Liver (tissue), 9 donors: ENCODE measurements around the gene TUBA3D. TPM values are rescaled to one million over a fixed set of nuclear protein-coding genes. Genes with fewer than 3 reads are reported as not detected.
A peak's percentile ranks its signal among the peaks of the same experiment; 100 is the strongest.
"Not testable (repeated sequence)": the region's sequence is repeated elsewhere in the genome, so short reads cannot be mapped to it uniquely, and the experiment has no call there.

Experiments used
- DNase-seq: peaks from one replicate; pipeline ENCODE4 v3.0.0-alpha.2; 2017; ENCODE audit warnings: low spot score
- H3K27ac ChIP-seq, 2 donors: one replicate each; pipeline ENCODE4 v1.7.0; 2013; ENCODE audit warnings: inconsistent platforms in 2 of 2, low read length in 2 of 2, control low read depth in 1 of 2, low read depth in 1 of 2, mild to moderate bottlenecking in 1 of 2
- H3K27me3 ChIP-seq, 4 donors: one replicate each; pipeline versions ENCODE4 v1.6.1 to v1.7.0; 2013; ENCODE audit warnings: low read length in 3 of 4, inconsistent platforms in 1 of 4, mild to moderate bottlenecking in 1 of 4, moderate library complexity in 1 of 4; ENCODE audit not compliant: control insufficient read depth in 4 of 4, insufficient read depth in 4 of 4
- H3K36me3 ChIP-seq, 4 donors: one replicate each; pipeline versions ENCODE4 v1.6.1 to v1.7.0; 2013; ENCODE audit warnings: low read length in 3 of 4, mild to moderate bottlenecking in 3 of 4, low read depth in 1 of 4, moderate library complexity in 1 of 4; ENCODE audit not compliant: control insufficient read depth in 4 of 4, insufficient read depth in 3 of 4
- H3K4me1 ChIP-seq, 4 donors: one replicate each; pipeline versions ENCODE4 v1.6.1 to v1.7.0; 2013; ENCODE audit warnings: low read length in 3 of 4, mild to moderate bottlenecking in 3 of 4, moderate library complexity in 1 of 4; ENCODE audit not compliant: control insufficient read depth in 4 of 4, insufficient read depth in 4 of 4
- H3K4me3 ChIP-seq, 3 donors: one replicate each; pipeline versions ENCODE4 v1.6.1 to v1.7.0; 2013; ENCODE audit warnings: low read length in 3 of 3, control low read depth in 1 of 3, low read depth in 1 of 3, mild to moderate bottlenecking in 1 of 3
- H3K9ac ChIP-seq, 2 donors: one replicate each; pipeline ENCODE4 v1.7.0; 2013; ENCODE audit warnings: low read length in 2 of 2, mild to moderate bottlenecking in 2 of 2, moderate library complexity in 2 of 2, control low read depth in 1 of 2, low read depth in 1 of 2
- H3K9me3 ChIP-seq, 4 donors: one replicate each; pipeline versions ENCODE4 v1.6.1 to v1.7.0; 2013; ENCODE audit warnings: low read length in 3 of 4; ENCODE audit not compliant: control insufficient read depth in 4 of 4
- GABPA ChIP-seq, 2 donors: IDR thresholded peaks in 1 of 2; conservative IDR thresholded peaks in 1 of 2; 2 replicates each; pipeline ENCODE4 v1.6.1; 2016; ENCODE audit warnings: antibody characterized with exemption in 2 of 2, mild to moderate bottlenecking in 1 of 2, moderate library complexity in 1 of 2
- NR2F2 ChIP-seq: IDR thresholded peaks from 2 replicates; pipeline ENCODE4 v1.6.1; 2016; ENCODE audit warnings: antibody characterized with exemption
- REST ChIP-seq: IDR thresholded peaks from 2 replicates; pipeline ENCODE4 v1.6.1; 2016; ENCODE audit warnings: antibody characterized with exemption, mild to moderate bottlenecking
- WGBS: extraction: QIAGEN DNeasy Blood & Tissue Kit; methylation state at CpG from one replicate; pipeline ENCODE4 v1.1.7; 2013; 5-methylcytosine and 5-hydroxymethylcytosine counted together
- polyA plus RNA-seq, 2 donors: library from polyadenylated mRNA; stranded (reverse) in 1 of 2; unstranded in 1 of 2; fragments of 200-250 nt in 1 of 2; fragments of >200 nt in 1 of 2; fragmentation: Nextera tagmentation in 1 of 2; extraction: Ambion mirVana in 1 of 2; gene quantifications; one replicate each; pipeline versions ENCODE4 v1.2.1 to v1.2.3, GENCODE V29; 2013 to 2015
- total RNA-seq, 2 donors: library from RNA; depleted of rRNA; stranded (reverse); fragments of >200 nt; gene quantifications; one replicate each; pipeline ENCODE4 v1.2.3, GENCODE V29; 2014
- donor health status: healthy.
- donor health status: healthy.
- donor health status: healthy.
- donor health status: healthy.
- donor health status: healthy.

Gene TUBA3D
- total and polyA plus RNA-seq, 4 donors: 0.08 to 0.15 (median 0.13) TPM

GRCh38 chr2:131521961-131522781 is 46.3 kb downstream of the TUBA3D start:
- 91% methylated on average over 20 of the region's 20 CpGs for WGBS
- no peak for DNase-seq
- no peaks in the 10 kb centered on the region for H3K4me1 ChIP-seq

GRCh38 chr2:131525256-131525655 is 49.3 kb downstream of the TUBA3D start:
- DNase-seq: peak; percentile 8
- not testable (repeated sequence) for H3K36me3 ChIP-seq, H3K9me3 ChIP-seq, H3K27me3 ChIP-seq, H3K9ac ChIP-seq, H3K27ac ChIP-seq, H3K4me1 ChIP-seq, H3K4me3 ChIP-seq
- 92% methylated on average over 2 of the region's 2 CpGs for WGBS

More at GRCh38 chr2:131521961-131522781, 46.3 kb downstream of the TUBA3D start:
- Histone ChIP-seq H3K36me3 (peaks cover 0 to 23% (median 1%) of the 10 kb centered on the region in 4 donors), H3K4me3 (no peak overlapping the region), H3K9me3 (no peaks in the 10 kb centered on the region), H3K9ac (no peak overlapping the region), H3K27me3 (no peaks in the 10 kb centered on the region), H3K27ac (no peak overlapping the region)
- TF ChIP-seq REST (no peak), GABPA (IDR thresholded peaks at IDR 0.05 in 1 of 2, conservative IDR thresholded peaks at IDR 0.05 in 1 of 2) (no peak), NR2F2 (no peak)

GRCh38 chr2:131527131-131528001 is 51.4 kb downstream of the TUBA3D start, which contains the start of gene CCDC74A:
TSS of gene CCDC74A (plus strand) at chr2:131527888. CDS start at chr2:131527971, 83 bp downstream.
- H3K27ac ChIP-seq, H3K4me1 ChIP-seq, H3K9ac ChIP-seq, DNase-seq, H3K36me3 ChIP-seq, H3K9me3 ChIP-seq, H3K27me3 ChIP-seq: not testable (repeated sequence)
- peak within 1 kb of the TSS in 1 of 3 donors; percentile 34 for H3K4me3 ChIP-seq
- 33% methylated on average over 40 of the region's 47 CpGs for WGBS

GRCh38 chr2:131528981-131529863 is 53.3 kb downstream of the TUBA3D start:
- not testable (repeated sequence) for H3K4me3 ChIP-seq, DNase-seq, H3K27me3 ChIP-seq, H3K9me3 ChIP-seq, H3K27ac ChIP-seq, H3K4me1 ChIP-seq, H3K9ac ChIP-seq, H3K36me3 ChIP-seq
- 72% methylated on average over 25 of the region's 26 CpGs for WGBS

- WGBS: 95% methylated on average over 5 of the region's 5 CpGs
- H3K9me3 ChIP-seq, H3K27me3 ChIP-seq, H3K9ac ChIP-seq, H3K27ac ChIP-seq, H3K4me3 ChIP-seq, H3K36me3 ChIP-seq, DNase-seq, H3K4me1 ChIP-seq: not testable (repeated sequence)
These were observed 54.0 kb downstream of the TUBA3D start for GRCh38 chr2:131529864-131530445.
